Measurements from ENCODE around the gene MMP3. TPM values are rescaled to one million over a fixed set of nuclear protein-coding genes. Genes with fewer than 3 reads are reported as not detected.

Gene MMP3
- polyA plus RNA-seq, 4 donors, result 0.06 TPM; not detected in 3

GRCh38 chr11:102833731-102834130 is 9.7 kb downstream of the MMP3 start:
- DNase-seq (ENCODE audit: low read depth in 4 of 4, low spot score in 3 of 4), result no peak

GRCh38 chr11:102832612-102833011 is 10.8 kb downstream of the MMP3 start:
- DNase-seq (ENCODE audit: low read depth in 4 of 4, low spot score in 3 of 4), result no peak

- peak in 3 of 4 donors; percentile 14 to 34 (median 32) for DNase-seq (ENCODE audit: low read depth in 4 of 4, low spot score in 3 of 4)
These were observed 11.6 kb downstream of the MMP3 start for GRCh38 chr11:102831489-102832440.

GRCh38 chr11:102831128-102831488 is 12.3 kb downstream of the MMP3 start:
- no peak for DNase-seq (ENCODE audit: low read depth in 4 of 4, low spot score in 3 of 4)

- DNase-seq (ENCODE audit: low read depth in 4 of 4, low spot score in 3 of 4), result no peak
These were observed 13.2 kb downstream of the MMP3 start for GRCh38 chr11:102830001-102830727.

- no peak for DNase-seq (ENCODE audit: low read depth in 4 of 4, low spot score in 3 of 4)
These were observed 14.0 kb downstream of the MMP3 start for GRCh38 chr11:102829316-102830000.

GRCh38 chr11:102824556-102824955 is 18.9 kb downstream of the MMP3 start:
- no peak for DNase-seq (ENCODE audit: low read depth in 4 of 4, low spot score in 3 of 4)

GRCh38 chr11:102819491-102819890 is 23.9 kb downstream of the MMP3 start:
- DNase-seq (ENCODE audit: low read depth in 4 of 4, low spot score in 3 of 4), result no peak

GRCh38 chr11:102813484-102813883 is 29.9 kb downstream of the MMP3 start:
- no peak for DNase-seq (ENCODE audit: low read depth in 4 of 4, low spot score in 3 of 4)

- DNase-seq (ENCODE audit: low read depth in 4 of 4, low spot score in 3 of 4), result no peak
These were observed 31.2 kb downstream of the MMP3 start for GRCh38 chr11:102812188-102812587.

- DNase-seq (ENCODE audit: low read depth in 4 of 4, low spot score in 3 of 4), result no peak
These were observed 32.3 kb downstream of the MMP3 start for GRCh38 chr11:102810950-102811660.

- DNase-seq (ENCODE audit: low read depth in 4 of 4, low spot score in 3 of 4), result no peak
These were observed 33.4 kb downstream of the MMP3 start for GRCh38 chr11:102809971-102810370.

- no peak for DNase-seq (ENCODE audit: low read depth in 4 of 4, low spot score in 3 of 4)
These were observed 35.5 kb downstream of the MMP3 start for GRCh38 chr11:102807921-102808320.

GRCh38 chr11:102806296-102806695 is 37.1 kb downstream of the MMP3 start:
- no peak for DNase-seq (ENCODE audit: low read depth in 4 of 4, low spot score in 3 of 4)

- no peak for DNase-seq (ENCODE audit: low read depth in 4 of 4, low spot score in 3 of 4)
These were observed 41.1 kb downstream of the MMP3 start for GRCh38 chr11:102802341-102802740.

- no peak for DNase-seq (ENCODE audit: low read depth in 4 of 4, low spot score in 3 of 4)
These were observed 42.6 kb downstream of the MMP3 start for GRCh38 chr11:102800767-102801166.

GRCh38 chr11:102799681-102800340 is 43.6 kb downstream of the MMP3 start:
- no peak for DNase-seq (ENCODE audit: low read depth in 4 of 4, low spot score in 3 of 4)

- no peak for DNase-seq (ENCODE audit: low read depth in 4 of 4, low spot score in 3 of 4)
These were observed 45.2 kb downstream of the MMP3 start, which contains the start of gene MMP1 for GRCh38 chr11:102798012-102798746. MMP1 (minus strand) TSS chr11:102798160; CDS start chr11:102798092, 68 bp downstream.

GRCh38 chr11:102794382-102794781 is 49.0 kb downstream of the MMP3 start:
- no peak for DNase-seq (ENCODE audit: low read depth in 4 of 4, low spot score in 3 of 4)

Measured in right renal pelvis (tissue), 4 donors.